K562 (cell line): ENCODE data around the gene C1QTNF12. TPM values are rescaled to one million over a fixed set of nuclear protein-coding genes. Genes with fewer than 3 reads are reported as not detected.
A peak's percentile ranks its signal among the peaks of the same experiment; 100 is the strongest.

ENCODE experiments used
- CTBP1 ChIP-seq: fragments of 450-650 bp; IDR thresholded peaks from 2 replicates; pipeline ENCODE4 v1.6.1; 2016; ENCODE audit warnings: borderline replicate concordance
- E2F6 ChIP-seq, 2 experiments: IDR thresholded peaks; 2 replicates each; pipeline ENCODE4 v1.6.1; 2011; ENCODE audit warnings: borderline replicate concordance in 1 of 2, control low read depth in 1 of 2, low read depth in 1 of 2, low read length in 1 of 2, mild to moderate bottlenecking in 1 of 2, mixed read lengths in 1 of 2, moderate library complexity in 1 of 2; ENCODE audit not compliant: insufficient read depth in 1 of 2, insufficient read length in 1 of 2, poor library complexity in 1 of 2, severe bottlenecking in 1 of 2; ENCODE audit errors: extremely low read depth in 1 of 2
- HCFC1 ChIP-seq: IDR thresholded peaks from 2 replicates; pipeline ENCODE4 v1.6.1; 2012; ENCODE audit warnings: low read depth, low read length, improper control_type of control experiment
- PML ChIP-seq: IDR thresholded peaks from 2 replicates; pipeline ENCODE4 v1.6.1; 2012; ENCODE audit warnings: low read length, inconsistent platforms
- RHOXF2B ChIP-seq: fragments of 250-450 bp; sonication (Bioruptor Pico); conservative IDR thresholded peaks from 2 replicates; pipeline ENCODE4 v1.5.1; 2021
- SMARCA4 ChIP-seq: fragments of 450-650 bp; IDR thresholded peaks from 2 replicates; pipeline ENCODE4 v1.6.1; 2016
- SMC3 ChIP-seq: conservative IDR thresholded peaks from 2 replicates; pipeline ENCODE4 v1.6.1; 2011; ENCODE audit warnings: low read depth, low read length, improper control_type of control experiment; ENCODE audit not compliant: insufficient read depth
- TSHZ1 ChIP-seq: fragments of 250-450 bp; sonication (Bioruptor Pico); IDR thresholded peaks from 2 replicates; pipeline ENCODE4 v1.4.0; 2020; ENCODE audit warnings: mild to moderate bottlenecking, moderate library complexity
- ZBTB49 ChIP-seq: sonication (generic); formaldehyde crosslinking; IDR thresholded peaks from 2 replicates; pipeline ENCODE4 v1.8.0; 2022; ENCODE audit warnings: missing genetic modification reagents, mild to moderate bottlenecking, borderline replicate concordance
- ZNF12 ChIP-seq: sonication (generic); formaldehyde crosslinking; IDR thresholded peaks from 2 replicates; pipeline ENCODE4 v1.4.0; 2020; ENCODE audit warnings: mild to moderate bottlenecking, missing genetic modification reagents
- ZNF134 ChIP-seq: fragments of 250-450 bp; sonication (Bioruptor Pico); conservative IDR thresholded peaks from 2 replicates; pipeline ENCODE4 v1.4.0; 2020
- ZNF175 ChIP-seq: fragments of 200-800 bp; sonication (Bioruptor generic); IDR thresholded peaks from 2 replicates; pipeline ENCODE4 v1.6.1; 2016; ENCODE audit warnings: low read depth, mild to moderate bottlenecking, missing genetic modification characterization, missing compliant biosample characterization
- ZNF507 ChIP-seq: conservative IDR thresholded peaks from 2 replicates; pipeline ENCODE4 v1.6.1; 2017; ENCODE audit warnings: missing genetic modification characterization, missing compliant biosample characterization
- ZNF609 ChIP-seq: sonication (generic); formaldehyde crosslinking; IDR thresholded peaks from 2 replicates; pipeline ENCODE4 v1.8.1; 2023; ENCODE audit warnings: missing genetic modification reagents, mild to moderate bottlenecking, borderline replicate concordance
- ZZZ3 ChIP-seq: fragments of 450-650 bp; IDR thresholded peaks from 2 replicates; pipeline ENCODE4 v1.6.1; 2016; ENCODE audit warnings: antibody characterized with exemption, mild to moderate bottlenecking, moderate library complexity
- polyA plus RNA-seq, 8 experiments: library from polyadenylated mRNA; depleted of rRNA in 4 of 8; stranded (reverse) in 5 of 8; unstranded in 3 of 8; fragments of >200 nt; fragmentation: Nextera tagmentation in 2 of 8; fragmentation: Illumina TruSeq in 1 of 8; extraction: Ambion mirVana in 2 of 8; extraction: Trizol in 1 of 8; gene quantifications; 2 replicates each; pipeline versions ENCODE4 v1.2.1 to v1.2.3, GENCODE V29; 2011 to 2014; ENCODE audit warnings: inconsistent platforms in 1 of 8, missing spikeins in 1 of 8
- total RNA-seq, 7 experiments: library from RNA; depleted of rRNA in 6 of 7; stranded (reverse); fragments of >200 nt in 6 of 7; fragmentation: Illumina TruSeq in 2 of 7; extraction: Trizol in 2 of 7; gene quantifications; 2 replicates each; pipeline versions ENCODE4 v1.2.1 to v1.2.3, GENCODE V29; 2011 to 2021; ENCODE audit warnings: low replicate concordance in 1 of 7

C1QTNF12 gene
- total and polyA plus RNA-seq, 9 of the 15 experiments (the other 6 are each of a cell fraction or from before 2014, with no cell fraction given), result 0.11 to 4.3 (median 0.93) TPM; not detected in 3

GRCh38 chr1:1231400-1232207 is 14.9 kb downstream of the C1QTNF12 start, which contains the start of gene SDF4 (continued):
- TF ChIP-seq ZBTB49 (CRISPR knock-in tag), result no peak
- no peak for TF ChIP-seq SMARCA4
- no peak for TF ChIP-seq ZNF507 (tag)
- no peak; the same call in 1 of the 2 replicates for TF ChIP-seq ZNF175 (CRISPR knock-in tag)
- TF ChIP-seq ZNF12 (CRISPR knock-in tag), result no peak
- 0 out of 2 replicates have a peak, but pooled peaks have one; percentile 36 for TF ChIP-seq RHOXF2B
- peak; percentile 48 for TF ChIP-seq PML
- peak; percentile 96 for TF ChIP-seq HCFC1
- TF ChIP-seq ZNF134 (CRISPR knock-in tag), result no peak
- TF ChIP-seq E2F6 (IDR thresholded peaks at IDR 0.05; ENCODE audit: borderline replicate concordance in 1 of 2, extremely low read depth in 1 of 2, insufficient read depth in 1 of 2, insufficient read length in 1 of 2, low read depth in 1 of 2, low read length in 1 of 2, poor library complexity in 1 of 2, severe bottlenecking in 1 of 2), result peak in 1 of 2 experiments; percentile 16
- TF ChIP-seq ZZZ3, result no peak
- no peak for TF ChIP-seq ZNF609 (CRISPR knock-in tag)
- TF ChIP-seq CTBP1, result peak; percentile 98
- no peak for TF ChIP-seq SMC3
- no peak for TF ChIP-seq TSHZ1 (CRISPR knock-in tag)
